Right lung (tissue), 5 donors: ENCODE data around the gene RBM47. TPM values are rescaled to one million over a fixed set of nuclear protein-coding genes. Genes with fewer than 3 reads are reported as not detected.
A peak's percentile ranks its signal among the peaks of the same experiment; 100 is the strongest.

Experiments
- DNase-seq, 2 donors: peaks; one replicate each; pipeline ENCODE4 v3.0.0-alpha.2; 2013
- polyA plus RNA-seq, 5 donors: library from polyadenylated mRNA; unstranded; fragments of 120-200 nt; gene quantifications; one replicate each; pipeline versions ENCODE4 v1.2.1 to v1.2.3, GENCODE V29; 2013; ENCODE audit warnings: inconsistent platforms in 1 of 5, low replicate concordance in 1 of 5; ENCODE audit not compliant: insufficient read length in 5 of 5, insufficient read depth in 1 of 5

RBM47 gene
- polyA plus RNA-seq, 5 donors, result 21.4 to 30.8 (median 25.9) TPM

DNA sequence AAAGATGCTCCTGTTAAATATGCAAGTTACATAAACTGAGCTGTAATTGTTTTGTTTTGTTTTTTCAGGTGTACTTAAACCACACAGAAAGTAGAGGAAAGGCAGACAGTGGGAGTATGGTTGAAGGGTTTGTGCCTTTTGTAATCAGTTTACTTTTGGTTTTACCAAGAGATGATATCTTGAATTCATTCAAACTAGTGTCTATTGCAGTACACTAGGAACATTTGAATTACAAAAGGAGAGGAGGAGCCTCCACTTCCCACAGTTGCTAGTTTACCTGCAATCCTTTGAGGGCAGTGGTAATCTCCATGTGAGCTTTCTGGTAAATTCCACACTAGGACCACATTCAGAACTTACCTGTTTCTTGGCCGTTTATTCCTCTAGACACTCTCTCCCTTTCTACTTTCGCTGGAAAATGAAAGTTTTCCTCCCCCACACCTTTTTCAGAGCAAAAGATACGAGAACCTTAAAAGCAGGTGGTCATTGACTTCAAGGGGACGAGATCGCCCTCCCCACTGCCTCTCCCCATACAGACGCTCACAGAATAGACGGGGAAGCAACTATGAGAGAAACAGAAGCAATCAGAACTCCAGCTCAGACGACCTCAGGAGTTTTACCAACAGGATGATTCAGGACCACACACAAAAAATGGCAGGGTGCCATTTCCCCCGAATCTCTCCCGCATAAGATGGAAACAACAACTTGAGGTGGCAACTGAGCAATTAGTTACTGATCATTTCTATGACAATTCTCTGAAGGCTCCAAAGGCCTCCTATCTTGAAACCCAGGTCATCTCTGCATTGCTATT is 3.3 kb downstream of the RBM47 start:
- DNase-seq, result no peak

DNA sequence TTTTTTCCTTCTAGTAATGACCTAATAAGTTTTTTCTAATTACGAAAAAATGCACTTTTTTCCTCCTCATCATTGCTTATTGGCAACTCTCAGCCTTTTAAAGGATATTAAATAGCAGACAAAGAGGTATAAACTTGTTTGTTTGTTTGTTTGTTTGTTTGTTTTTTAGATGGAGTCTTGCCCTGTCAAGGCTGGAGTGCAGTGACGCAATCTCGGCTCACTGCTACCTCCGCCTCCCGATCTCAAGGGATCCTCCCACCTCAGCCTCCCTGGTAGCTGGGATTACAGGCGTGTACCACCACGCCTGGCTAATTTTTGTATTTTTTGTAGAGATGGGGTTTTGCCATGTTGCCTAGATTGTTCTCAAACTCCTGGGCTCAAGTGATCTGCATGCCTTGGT is 6.0 kb downstream of the RBM47 start:
- DNase-seq, result no peak

- no peak for DNase-seq
Observed at GRCh38 chr4:40622913-40623312, 6.8 kb downstream of the RBM47 start.

- DNase-seq, result peak; percentile 40 to 64
Observed at GRCh38 chr4:40621592-40622512, 7.8 kb downstream of the RBM47 start.

DNA sequence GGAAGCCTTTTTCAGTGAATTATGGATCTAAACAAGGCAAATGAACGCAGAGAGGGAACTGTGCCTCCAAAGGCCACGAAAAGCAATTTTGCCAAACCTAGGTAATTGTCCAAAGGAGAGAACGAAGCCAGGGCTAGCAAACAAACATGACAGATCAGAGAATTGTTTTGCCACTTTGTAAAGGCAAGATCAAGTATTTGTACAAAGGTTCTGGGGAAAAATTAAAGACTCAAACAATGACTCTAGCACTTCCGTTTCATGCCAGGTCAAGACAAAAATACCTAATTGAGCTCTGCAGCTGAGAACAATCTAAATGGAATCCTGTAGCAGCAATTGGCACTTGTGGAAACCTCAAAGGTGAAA is 8.5 kb downstream of the RBM47 start:
- no peak for DNase-seq

DNA sequence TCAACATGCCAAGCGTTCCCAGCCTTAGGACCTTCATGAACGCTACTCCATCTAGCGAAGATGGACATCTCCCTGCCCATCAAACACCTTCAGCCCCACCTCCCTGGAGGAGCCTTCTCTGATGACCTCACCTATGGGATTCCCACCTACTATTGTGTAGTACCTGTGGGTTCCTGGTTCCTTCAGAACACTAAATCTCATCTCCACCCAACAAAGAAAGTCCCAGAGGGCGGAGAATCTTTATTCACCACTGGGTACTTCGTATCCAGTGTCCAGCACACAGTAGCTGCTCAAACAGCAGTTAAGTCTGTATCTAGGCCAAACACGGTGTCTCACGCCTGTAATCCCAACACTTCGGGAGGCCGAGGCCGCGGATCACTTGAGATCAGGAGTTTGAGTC is 10.1 kb downstream of the RBM47 start:
- DNase-seq, result no peak

DNA sequence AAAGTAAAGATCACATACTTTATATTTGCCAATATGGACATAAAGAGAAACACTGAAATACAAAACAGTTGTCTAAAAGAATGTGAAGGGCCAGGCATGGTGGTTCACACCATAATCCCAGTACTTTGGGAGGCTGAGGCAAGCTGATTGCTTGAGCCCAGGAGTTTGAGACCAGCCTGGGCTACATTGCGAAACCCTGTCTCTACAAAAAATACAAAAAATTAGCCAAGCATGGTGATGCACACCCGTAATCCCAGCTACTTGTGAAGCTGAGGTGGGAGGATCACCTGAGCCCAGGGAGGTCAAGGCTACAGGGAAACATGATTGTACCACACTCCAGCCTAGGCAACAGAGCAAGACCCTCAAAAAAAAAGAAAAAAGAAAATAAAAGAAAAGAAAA is 11.8 kb downstream of the RBM47 start:
- DNase-seq, result no peak

DNA sequence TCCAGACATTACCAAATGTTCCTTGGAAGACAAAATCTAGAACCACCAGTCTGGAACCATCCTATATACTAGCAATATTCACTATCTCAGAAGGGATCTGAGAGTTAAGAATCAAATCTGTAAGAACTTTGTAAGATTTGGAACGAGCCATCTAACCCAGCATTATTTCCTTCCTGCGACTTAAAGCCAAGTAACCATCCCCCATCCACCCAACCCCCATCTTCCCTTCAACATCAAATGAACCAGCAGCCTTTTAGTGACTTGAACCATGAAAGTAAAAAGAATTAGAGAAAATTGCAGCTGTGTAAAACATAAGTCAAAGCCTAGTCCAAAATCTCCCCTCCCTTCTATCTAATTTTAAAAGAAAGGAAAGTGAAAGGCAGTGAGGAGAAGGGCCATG is 15.6 kb downstream of the RBM47 start:
- no peak for DNase-seq

DNA sequence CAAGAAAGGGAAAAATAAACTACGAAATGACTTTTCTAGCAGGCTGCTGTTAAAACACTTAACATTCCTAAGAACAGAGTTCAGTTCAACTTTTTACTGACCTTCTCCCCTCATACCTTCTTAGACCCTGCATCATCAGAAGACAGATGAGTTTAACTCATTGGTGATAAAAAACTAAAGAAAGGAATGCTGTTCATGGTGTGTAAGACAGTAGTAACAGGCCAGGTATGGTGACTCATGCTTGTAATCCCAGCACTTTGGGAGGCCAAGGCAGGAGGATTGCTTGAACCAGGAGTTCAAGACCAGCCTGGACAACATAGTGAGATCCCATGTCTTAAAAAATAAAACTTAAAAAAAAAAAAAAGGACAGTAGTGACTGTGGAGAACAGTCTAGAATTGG is 16.2 kb downstream of the RBM47 start:
- no peak for DNase-seq

- DNase-seq, result no peak
Observed at GRCh38 chr4:40612831-40613230, 16.8 kb downstream of the RBM47 start.

DNA sequence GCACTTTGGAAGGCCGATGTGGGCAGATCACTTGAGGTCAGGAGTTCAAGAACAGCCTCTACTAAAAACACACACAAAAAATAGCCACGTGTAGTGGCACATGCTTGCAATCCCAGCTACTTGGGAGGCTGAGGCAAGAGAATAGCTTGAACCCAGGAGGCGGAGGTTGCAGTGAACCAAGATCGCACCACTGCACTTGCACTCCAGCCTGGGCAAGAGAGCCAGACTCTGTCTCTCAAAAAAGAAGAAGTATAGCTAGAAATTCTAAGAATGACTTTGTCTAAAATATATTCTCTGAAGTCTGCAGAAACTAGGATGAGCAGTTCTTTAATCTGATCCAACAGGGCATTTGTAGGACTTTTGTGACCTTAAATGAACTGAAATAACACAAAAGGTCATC is 17.4 kb downstream of the RBM47 start:
- no peak for DNase-seq

DNA sequence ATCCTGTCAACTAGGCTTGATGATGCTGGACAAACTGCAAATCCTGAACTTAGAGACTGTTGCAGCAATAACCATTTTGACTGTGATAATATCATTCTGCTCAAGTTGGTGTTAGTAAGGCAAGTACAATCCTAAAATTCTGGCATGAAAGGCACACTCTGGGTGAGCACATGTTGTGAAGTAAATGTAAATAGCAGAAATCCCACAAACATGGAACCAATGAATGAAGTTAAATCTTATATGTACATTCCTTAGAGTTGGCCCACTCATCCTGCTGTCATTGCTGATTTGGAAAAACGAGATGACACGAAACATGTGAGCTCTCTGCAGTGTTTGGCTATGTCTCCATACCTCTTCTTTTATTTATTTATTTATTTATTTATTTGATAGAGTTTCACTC is 21.0 kb downstream of the RBM47 start:
- no peak for DNase-seq

- DNase-seq, result no peak
Observed at GRCh38 chr4:40607221-40607620, 22.4 kb downstream of the RBM47 start.

DNA sequence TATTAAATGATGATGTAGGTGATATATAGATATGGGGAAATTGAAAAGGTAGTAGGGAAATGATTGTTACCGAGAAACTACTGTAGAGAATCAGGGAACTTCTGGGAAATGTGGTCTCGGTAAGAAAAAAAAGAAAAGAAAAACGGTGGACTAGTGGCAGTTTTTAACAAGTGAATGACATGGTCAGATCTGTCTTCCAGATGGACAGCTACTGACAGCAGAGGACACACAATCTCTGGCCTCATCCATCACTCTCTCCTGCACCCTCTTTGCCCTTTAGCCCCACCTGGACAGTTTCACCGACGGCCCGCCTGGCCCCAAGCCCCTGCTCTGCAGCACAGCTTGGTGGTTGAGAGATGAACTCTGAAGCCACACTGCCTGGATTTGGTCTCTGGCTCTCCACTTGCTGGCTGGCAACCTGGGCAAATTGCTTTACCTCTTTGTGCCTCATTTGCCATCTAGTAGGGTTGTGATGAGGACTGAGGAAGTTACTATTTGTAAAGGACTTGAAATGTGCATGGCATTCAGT is 23.4 kb downstream of the RBM47 start:
- DNase-seq, result no peak

DNA sequence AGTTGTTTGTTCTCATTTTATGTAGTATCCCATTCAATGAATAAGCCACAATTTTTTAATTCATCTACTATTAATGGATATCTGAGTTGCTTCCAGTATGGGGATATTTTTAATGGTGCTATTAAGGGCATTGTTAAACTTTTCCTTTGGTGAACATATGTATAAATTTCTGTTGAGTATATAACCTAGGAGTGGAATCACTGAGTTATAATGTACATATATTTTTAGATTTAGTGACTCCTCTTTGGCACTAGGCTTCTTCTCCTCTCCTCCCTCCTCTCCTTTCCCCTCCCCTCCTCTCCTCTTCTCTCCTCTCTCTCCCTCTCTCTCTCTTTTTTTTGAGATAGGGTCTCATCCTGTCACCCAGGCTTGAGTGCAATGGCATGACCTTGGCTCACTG is 26.4 kb downstream of the RBM47 start:
- DNase-seq, result no peak

- DNase-seq, result no peak
Observed at GRCh38 chr4:40601641-40602040, 28.0 kb downstream of the RBM47 start.

DNA sequence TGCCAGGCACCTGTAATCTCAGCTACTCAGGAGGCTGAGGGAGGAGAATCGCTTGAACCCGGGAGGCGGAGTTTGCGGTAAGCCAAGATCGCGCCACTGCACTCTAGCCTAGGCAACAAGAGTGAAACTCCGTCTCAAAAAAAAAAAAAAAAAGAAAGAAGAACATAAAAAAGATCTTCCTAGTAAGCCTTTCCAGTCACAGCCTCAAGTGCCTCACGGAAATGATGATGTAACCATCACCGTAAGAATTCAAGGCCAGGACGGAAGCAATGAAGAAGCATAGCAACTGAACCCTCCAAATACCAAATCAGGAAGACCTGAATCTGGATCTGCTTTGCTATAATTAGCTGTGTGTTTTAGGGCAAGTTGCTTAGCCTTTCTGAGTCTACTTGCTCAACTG is 28.8 kb downstream of the RBM47 start:
- DNase-seq, result no peak

- DNase-seq, result no peak
Observed at GRCh38 chr4:40599431-40599830, 30.2 kb downstream of the RBM47 start.

DNA sequence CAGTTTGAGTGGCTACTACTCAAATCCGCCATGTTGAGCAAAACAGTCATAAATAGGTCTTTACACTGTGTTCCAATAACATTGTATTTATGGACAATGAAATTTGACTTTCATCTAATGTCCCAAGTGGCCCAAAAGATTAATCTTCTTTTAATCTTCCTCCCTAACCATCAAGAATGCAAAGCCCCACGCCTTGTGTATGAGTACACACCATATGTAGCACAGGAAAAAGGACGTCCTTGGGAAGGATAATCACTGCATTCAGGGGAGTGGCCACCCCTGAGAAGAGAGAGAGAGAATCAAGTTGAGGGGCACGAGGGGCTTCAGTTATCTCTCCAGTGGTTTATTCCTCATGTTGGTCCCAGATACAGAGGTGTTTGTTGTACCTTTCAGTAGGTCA is 33.1 kb downstream of the RBM47 start:
- no peak for DNase-seq

- DNase-seq, result no peak
Observed at GRCh38 chr4:40595981-40596380, 33.7 kb downstream of the RBM47 start.

DNA sequence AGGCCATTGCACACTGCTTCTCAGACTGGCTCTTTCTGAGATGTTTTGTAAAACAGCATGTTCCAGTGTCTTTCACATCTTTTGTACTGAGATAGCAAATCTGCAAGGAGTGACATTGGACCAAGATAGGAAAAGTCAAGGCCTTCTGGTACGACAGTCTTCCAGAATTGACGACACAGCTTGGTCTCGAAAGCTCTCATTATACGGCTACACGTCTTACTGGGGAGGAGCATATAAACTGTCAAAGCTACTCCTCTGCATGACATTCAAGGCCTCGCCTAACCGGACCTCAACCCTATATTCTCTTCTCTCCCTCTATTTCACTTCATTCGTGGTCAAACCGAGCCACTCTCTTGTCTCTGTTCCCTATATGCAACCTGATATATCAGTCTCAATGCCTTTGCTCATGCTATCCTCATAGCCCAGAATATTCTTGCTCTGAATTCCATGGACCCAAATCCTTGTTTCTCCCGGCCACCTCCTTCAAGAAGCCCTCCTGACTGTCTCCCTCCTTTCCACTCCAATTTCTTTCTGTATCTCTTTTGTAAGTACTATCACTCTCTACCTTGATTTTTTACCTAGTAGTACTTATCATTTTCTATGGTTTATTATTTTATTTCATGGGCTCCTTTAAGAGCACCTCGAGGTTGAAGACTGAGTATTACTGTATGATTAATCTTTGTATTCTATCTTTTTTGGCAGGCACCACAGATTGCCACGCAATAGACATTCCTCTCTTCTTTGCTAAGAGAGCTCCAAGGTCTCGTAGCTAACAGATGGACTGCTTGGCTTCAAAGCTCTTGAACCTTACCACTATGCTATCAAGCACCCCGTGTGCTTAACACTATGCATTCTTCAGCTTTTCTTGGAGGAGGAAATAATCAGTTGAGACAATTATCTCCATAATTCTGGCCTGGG is 35.1 kb downstream of the RBM47 start:
- no peak for DNase-seq

GRCh38 chr4:40592034-40592433 is 37.6 kb downstream of the RBM47 start:
- DNase-seq, result no peak
